COLO829 (cell line): ENCODE results near the gene FPR1.
"Not testable (repeated sequence)": the region's sequence is repeated elsewhere in the genome, so short reads cannot be mapped to it uniquely, and the experiment has no call there.

Experiments
- DNase-seq: peaks from one replicate; pipeline ENCODE4 v3.0.0; 2012; ENCODE audit warnings: low spot score

FPR1 gene

GRCh38 chr19:51779181-51779580 is 27.5 kb upstream of the FPR1 start:
- DNase-seq: no peak

DNA sequence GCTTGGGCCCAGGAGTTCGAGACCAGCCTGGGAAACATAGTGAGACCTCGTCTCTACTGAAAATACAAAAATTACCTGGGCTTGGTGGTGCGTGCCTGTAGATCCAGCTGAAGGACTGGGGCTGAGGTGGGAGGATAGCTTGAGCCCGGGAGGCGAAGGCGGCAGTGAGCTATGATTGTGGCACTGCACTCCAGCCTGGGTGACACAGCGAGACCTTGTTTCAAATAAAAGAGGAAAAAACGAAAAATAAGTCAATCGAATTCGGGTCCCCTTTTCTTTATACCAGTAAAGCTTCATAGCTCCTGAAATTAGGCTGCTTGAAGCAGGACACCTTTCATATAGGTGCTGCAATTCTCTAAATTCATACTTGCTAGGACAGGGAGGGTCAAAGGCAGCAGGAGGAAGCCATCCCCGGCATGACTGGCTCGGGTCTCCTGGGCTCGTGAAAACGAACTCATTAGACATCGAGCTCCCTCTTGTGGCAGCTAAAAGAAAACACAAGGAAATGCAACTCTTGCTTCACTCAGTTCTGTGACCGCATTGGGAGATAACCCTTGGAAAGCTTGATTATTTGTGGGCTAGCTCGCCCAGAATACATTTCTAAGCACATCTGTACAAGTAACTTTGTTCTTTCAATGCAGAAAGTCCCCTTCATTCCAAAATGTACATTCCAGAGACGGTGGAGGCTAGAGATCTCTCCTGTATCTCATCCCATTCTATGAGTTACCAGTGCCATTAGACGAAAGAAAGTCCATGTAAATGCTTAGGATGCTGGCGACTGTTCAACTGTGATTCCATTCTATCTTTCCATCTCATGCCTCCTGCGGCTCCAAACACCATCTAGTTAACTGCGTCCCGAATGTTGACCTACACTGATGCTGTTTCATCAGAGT is 26.1 kb upstream of the FPR1 start:
- DNase-seq: peak; percentile 21

DNA sequence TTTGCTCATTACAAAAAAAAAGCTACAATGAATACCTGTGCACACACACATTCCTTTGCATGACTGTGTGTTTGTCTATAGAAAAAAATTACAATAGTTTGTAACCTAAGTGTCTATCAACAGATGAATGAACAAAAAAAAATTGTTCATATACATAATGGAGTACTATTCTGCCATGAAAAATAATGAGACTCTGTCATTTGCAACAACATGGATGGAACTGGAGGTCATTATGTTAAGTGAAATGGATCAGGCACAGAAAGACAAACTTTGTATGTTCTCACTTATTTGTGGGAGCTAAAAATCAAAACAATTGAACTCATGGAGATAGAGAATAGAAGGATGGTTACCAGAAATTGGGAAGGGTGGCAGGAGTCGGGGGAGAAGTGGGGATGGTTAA is 24.9 kb upstream of the FPR1 start:
- DNase-seq: not testable (repeated sequence)

DNA sequence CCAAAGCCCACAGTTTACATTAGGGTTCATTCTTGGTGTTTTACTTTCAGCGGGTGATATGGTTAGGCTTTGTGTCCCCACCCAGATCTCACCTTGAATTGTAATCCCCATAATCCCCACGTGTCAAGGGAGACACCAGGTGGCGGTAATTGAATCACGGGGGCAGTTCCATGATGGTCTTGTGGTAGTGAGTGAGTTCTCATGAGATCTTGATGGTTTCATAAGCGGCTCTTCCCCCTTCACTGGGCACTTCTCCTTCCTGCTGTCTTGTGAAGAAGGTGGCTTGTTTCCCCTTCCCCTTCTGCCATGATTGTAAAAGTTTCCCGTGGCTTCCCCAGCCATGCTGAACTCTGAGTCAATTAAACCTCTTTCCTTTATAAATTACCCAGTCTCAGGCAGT is 21.3 kb upstream of the FPR1 start:
- DNase-seq: no peak

GRCh38 chr19:51771376-51772130 is 19.9 kb upstream of the FPR1 start:
- DNase-seq: no peak

- no peak for DNase-seq
Measured at GRCh38 chr19:51766461-51766860, 14.8 kb upstream of the FPR1 start.

DNA sequence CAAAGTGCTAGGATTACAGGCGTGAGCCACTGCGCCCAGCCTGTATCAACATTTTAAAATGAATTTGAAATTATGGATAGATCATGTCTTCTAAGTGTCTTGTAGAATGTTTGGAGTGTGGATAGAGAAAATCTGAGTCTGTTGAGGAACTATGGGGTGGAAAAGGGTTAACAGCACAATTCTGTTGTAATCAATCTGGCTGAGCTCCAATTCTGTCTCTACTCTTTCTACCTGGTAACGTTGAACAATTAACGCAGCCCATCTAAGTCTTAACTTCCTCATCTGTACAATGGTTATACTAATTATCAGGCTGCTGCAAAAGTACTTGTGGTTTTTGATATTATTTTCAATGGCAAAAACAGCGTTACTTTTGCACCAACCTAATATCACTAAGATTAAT is 13.4 kb upstream of the FPR1 start:
- no peak for DNase-seq

- DNase-seq: no peak
Measured at GRCh38 chr19:51761696-51762095, 10.0 kb upstream of the FPR1 start.

DNA sequence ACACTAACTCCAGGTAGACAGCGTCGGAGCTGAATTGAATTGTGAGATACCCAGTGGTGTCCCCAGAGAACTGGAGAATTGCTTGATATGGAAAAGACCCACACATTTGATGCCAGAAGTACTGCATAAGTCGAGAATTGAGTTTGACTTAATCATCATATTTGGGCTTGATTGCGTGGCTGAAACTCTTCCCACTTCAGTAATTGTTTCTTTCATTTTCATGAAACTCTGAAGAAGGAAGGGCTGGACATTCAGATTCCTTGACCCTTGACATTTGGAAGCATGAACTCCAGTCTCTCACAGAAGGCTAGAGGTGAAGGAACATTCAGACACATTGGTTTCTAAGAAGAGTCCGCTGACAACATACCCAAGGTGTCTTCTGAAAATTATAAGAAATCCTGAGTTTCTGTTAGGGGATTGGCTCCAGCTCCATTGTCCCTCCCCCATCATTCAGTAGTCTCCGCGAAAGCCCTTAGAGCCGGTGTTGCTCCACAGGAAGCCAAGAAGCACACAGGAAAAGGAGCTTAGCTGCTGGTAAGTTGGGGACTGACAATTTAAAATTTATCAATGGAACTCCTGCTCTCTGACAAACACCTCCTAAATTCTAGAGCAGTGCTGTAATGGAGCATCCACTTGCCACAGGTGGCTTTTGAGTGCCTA is 9.1 kb upstream of the FPR1 start, which contains the start of gene FPR2:
TSS of gene FPR2 (plus strand) at position 484 of the 660 bp plus-strand sequence. CDS start 7,479 bp downstream, outside the sequence.
- DNase-seq: no peak

DNA sequence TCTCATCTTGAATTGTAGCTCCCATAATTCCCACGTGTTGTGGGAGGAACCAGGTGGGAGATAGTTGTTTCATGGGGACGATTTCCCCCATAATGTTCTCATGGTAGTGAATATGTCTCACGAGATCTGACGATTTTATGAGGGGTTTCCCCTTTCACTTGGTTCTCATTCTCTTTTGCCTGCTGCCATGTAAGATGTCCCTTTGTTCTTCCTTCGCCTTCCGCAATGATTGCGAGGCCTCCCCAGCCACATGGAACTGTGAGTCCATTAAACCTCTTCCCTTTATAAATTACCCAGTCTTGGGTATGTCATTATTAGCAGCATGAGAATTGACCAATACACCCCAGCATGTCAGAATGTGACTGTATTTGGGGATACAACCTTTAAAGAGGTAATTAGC is 3.9 kb upstream of the FPR1 start:
- DNase-seq: no peak

DNA sequence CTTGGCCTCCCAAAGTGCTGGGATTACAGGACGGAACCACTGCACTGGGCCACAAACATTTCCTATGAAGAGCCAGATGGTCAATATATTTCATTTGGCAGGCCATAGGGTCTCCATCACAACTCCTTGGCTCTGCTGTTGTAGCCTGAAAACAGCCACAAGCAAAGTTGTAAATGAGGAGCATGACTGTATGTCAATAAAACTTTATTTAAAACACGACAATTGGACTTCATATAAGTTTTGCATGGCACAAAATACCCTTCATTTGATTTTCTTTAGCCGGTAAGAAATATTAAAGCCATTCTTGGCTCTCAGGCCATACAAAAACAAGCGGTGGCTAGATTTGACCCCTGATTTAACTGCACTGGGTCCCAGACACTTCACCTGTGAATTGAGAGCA is 3.1 kb upstream of the FPR1 start:
- DNase-seq: no peak

- DNase-seq: no peak
Measured at GRCh38 chr19:51754109-51754508, 2.4 kb upstream of the FPR1 start.

DNA sequence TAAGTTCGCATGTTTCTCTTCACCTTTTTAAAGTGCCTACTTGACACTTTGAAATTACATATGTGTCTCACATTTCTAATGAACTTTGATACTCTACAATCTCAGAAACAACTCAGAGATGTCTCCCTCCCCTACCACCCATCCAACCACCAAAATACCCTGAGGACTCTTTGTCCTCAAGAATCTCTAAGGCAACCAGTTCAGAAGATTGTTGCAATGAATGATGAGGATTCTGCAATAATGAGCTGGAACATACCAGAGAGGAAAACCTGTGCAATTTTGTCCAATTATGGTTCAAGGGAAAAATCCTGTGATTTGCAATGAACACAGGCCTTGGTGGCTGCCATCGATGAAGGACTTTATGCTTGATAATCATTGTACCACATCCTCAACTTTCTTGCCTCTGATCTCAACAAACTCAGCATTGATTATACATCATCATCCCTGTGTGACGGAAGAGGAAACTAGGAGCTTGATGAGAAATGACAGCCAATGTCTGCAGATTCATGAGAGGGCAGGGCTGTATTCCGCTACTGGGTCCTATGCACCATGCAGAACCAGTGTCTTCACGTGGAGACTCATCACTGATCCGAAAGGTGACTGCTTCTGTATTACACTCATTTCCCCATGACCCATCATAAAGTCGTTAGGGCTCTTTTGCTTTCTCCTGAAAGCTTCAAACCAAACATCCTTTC is 1.1 kb downstream of the FPR1 start:
- DNase-seq: no peak

DNA sequence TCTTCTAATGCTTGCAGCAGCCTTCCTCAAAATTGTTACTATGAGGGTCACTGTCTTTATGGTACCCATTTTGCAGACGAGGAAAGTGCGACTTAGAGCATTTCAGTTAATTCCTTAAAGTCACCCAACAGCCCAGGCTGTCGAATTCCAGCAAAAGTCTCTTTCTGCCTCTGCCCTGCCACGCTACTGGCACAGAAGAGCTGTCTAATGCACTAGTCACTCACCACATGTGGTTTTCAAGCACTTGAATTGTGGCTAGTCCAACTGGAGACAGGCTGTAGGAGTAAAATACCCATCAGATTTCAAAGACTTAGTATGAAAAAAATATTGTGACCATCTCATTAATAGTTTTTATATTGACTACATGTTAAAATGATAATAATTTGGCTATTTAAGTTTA is 1.7 kb downstream of the FPR1 start:
- DNase-seq: no peak

GRCh38 chr19:51746731-51747130 is 4.9 kb downstream of the FPR1 start:
- DNase-seq: no peak

DNA sequence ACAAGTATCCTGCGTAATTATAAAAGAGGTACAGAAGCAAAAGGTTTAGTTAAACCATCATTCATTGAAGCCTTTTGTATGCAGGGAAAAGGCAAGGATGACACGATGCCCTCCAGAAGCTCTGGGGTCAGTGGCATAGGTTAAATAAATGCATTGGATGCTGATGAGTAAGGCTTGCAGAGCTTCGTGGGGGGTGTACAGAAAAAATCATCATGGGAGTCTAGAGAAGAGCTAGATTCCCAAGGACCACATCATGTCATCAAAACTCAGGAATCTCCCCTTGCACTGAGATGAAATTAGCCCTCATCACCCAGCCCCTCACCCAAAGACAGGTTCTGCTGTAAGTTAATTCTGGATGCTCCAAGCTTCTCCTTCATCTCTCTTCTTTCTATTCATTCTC is 8.3 kb downstream of the FPR1 start:
- DNase-seq: no peak

DNA sequence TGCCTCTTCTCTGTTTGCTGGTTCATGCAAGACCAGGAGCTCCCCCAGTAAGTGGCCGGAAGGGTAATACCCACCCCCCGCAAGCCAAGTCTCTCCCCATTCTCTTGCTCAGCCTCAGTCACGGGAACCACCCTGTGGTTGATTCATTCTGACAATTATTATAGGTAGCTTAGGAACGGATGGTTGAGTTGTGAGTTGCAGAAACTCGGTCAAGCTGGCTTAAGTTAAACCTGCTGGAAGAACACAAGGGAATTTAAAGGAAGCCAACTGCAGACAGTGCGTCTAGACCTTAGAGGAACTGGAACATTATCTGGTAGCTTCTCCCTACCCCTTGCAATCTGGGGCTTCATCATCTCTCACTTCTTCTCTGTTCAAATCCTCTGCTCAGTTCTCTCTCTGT is 8.9 kb downstream of the FPR1 start:
- no peak for DNase-seq

DNA sequence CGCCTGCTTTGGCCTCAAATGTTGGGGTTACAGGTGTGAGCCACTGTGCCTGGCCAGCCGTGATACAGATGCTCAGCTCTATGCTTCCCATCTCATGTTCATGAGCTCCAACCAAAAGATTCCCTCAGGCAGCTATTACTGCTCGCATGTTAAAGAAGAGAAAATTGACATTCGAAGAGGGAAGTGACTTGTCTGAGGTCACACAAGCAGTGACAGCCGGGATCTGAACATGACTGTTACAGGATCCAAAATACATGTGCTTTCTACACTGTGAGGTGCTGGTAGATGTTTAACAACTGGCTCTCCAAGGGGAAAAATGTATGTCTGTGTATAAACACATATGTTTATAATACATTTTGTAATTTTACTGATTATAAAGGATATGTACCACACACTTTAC is 11.3 kb downstream of the FPR1 start:
- DNase-seq: no peak

GRCh38 chr19:51739466-51740213 is 12.0 kb downstream of the FPR1 start:
- DNase-seq: no peak

GRCh38 chr19:51738523-51738922 is 13.2 kb downstream of the FPR1 start:
- DNase-seq: not testable (repeated sequence)

DNA sequence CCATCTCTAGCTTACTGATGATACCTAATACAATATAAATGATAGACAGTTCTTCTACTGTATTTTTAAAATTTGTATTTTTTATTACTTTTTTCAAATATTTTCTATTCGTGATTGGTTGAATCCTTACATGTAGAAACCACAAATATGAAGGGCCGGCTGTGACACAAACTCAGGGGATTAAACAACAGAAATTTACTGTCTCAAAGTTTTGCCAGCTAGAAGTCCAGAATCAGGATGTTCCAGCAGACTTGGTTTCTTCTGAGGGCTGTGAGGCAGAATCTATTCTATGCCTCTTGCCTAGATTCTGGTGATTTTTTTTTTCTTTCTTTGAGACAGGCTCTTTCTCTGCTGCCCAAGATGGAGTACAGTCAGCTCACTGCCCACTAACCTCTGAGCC is 13.8 kb downstream of the FPR1 start:
- DNase-seq: no peak
